ENCODE results near the gene SYMPK.
"Not testable (repeated sequence)": the region's sequence is repeated elsewhere in the genome, so short reads cannot be mapped to it uniquely, and the experiment has no call there.

The SYMPK gene

GRCh38 chr19:45885556-45886426 lies 22.8 kb upstream of the SYMPK start, which contains the start of gene IRF2BP1:
Gene IRF2BP1 (minus strand): TSS chr19:45886141. CDS start chr19:45885774, 367 bp downstream.
- peak; percentile 84 for DNase-seq

DNA sequence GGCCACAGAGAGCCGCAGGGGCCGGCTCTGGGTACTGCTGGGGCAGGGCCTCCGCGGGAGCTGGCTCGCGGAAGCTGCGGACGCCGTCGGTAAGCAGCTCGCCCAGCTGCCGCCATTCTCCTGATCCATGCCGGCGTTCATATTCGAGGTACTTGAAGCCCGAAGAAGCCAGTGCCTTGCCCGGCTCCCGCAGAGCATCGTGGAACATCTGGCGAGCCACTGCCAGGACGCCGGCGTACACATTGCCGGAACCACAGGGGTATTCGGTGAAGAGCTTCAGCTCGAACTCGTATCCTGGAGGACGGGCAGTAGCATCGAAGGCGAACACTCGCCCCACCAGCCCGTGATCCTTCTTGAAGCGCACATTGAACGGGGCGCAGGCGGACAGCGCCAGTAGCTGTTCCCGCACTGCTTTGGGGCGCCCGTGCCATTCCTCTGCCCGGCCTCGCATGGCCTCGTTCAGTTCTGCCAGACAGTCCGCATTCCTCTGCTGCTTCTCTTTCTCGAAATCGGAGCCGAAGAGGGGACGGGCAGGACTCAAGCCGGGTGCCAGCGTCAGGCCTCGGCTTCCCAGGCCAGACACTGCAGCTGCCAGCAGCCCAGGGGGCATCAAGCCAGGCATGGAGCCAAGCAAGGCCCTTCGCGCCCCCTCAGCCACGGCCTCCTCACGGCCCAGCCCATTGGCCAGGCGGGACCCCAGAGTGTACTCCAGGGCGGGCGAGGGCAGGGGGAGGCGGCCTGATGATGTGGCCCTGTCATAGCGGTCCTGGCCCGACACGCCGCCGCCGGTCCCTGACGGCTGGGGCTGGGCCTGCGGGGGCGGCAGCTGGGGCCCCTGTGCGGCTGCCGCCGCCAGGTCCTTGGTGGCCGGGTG lies 22.0 kb upstream of the SYMPK start:
- DNase-seq, result no peak

- no peak for DNase-seq
Measured at GRCh38 chr19:45883881-45884681, 21.1 kb upstream of the SYMPK start.

- DNase-seq, result no peak
Measured at GRCh38 chr19:45883586-45883880, 20.6 kb upstream of the SYMPK start.

GRCh38 chr19:45882652-45883585 lies 20.0 kb upstream of the SYMPK start:
- peak; percentile 81 for DNase-seq

DNA sequence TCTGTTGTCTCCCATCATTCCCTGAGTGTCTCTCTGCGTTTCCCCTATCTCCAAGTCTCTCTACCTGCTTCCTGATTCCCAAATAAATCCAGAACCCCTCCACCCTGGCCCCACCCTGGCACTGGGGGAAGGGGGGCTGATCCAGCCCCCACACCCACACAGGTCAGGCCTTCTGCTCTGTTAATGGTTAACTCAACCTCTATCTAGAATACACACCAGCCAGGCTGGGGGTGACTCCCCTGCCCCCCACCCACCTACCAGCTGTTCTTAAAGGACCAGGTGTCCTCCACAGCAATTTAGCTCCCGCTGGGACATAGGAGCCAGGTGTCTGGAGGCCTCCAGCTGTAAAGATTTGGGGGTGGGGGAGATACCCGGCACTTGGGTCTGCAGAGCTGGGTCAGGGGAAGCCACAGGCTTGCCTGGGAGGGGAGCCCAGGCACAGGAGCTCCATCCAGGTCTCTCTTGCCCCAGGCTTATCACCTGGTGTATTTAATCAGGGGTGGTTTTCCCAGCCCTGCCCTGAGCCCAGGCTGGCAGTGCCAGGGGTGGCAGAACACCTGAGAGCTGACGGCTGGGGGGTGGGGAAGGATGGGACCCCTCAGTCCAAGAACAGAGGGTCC lies 19.1 kb upstream of the SYMPK start:
- DNase-seq, result no peak

GRCh38 chr19:45881082-45881908 lies 18.3 kb upstream of the SYMPK start:
- DNase-seq, result no peak

- no peak for DNase-seq
Measured at GRCh38 chr19:45879971-45880370, 17.0 kb upstream of the SYMPK start.

- DNase-seq, result no peak
Measured at GRCh38 chr19:45879055-45879454, 16.1 kb upstream of the SYMPK start.

DNA sequence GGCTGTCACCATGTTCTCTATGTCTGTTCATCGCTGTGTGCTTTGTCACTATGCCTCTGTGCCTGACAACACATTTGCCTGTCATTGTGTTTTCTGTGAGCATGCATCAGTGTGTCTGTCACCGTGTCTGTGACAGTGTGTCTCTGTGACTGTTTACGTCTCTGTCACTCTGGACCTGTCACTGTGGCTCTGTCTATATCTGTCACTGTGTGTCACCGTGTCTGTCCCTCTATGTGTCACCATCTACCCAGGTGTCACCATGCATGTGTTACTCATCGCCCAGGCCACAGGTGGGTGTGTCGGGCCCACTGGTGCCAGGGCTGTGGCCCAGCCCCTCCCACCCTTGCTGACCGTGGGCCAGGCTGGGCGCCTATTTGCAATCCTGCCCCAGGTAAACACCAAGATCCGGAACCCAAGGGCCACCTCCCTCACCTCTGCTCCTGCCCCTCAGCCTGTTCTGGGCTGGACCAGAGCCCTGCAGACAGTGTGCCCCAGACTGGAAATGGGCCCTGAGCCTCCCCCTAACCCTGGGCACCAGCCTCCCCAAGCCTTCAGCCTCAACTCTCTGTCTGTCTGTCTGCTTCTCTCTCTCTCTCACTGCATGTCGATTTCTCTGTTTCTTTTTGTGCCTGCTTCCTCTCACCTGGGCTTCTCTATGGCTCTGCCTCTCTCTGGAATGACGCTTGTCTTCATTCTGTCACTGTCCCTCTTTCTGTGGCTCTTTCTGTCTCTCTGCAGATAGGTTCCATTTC lies 15.3 kb upstream of the SYMPK start:
- no peak for DNase-seq

GRCh38 chr19:45876411-45877197 lies 13.7 kb upstream of the SYMPK start:
- no peak for DNase-seq

DNA sequence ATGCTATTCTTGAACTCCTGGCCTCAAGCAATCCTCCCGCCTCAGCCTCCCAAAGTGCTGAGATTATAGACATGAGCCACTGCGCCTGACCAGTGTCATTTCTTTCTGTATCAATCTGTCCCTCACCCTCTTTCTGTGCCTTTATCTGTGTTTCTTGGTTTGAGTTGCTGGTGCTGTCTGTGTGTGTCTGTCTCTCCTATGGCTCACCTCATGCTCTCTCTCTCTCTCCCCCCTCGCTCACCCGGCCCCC lies 13.1 kb upstream of the SYMPK start:
- DNase-seq, result no peak

DNA sequence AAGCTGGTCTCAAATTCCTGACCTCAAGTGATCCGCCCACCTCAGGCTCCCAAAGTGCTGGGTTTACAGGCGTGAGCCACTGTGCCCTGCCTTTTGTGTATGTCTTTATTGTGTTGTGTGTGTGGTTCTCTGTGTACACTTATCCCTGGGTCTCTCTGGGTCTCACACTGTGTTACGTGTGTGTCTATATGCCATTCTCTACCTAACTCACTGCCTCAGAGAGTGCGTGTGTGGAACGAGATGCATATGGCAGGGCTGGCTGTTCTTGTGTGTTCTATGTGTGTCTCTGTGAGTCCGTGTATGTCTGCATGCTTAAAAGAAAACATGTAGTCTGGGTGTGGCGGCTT lies 11.6 kb upstream of the SYMPK start:
- DNase-seq, result no peak

DNA sequence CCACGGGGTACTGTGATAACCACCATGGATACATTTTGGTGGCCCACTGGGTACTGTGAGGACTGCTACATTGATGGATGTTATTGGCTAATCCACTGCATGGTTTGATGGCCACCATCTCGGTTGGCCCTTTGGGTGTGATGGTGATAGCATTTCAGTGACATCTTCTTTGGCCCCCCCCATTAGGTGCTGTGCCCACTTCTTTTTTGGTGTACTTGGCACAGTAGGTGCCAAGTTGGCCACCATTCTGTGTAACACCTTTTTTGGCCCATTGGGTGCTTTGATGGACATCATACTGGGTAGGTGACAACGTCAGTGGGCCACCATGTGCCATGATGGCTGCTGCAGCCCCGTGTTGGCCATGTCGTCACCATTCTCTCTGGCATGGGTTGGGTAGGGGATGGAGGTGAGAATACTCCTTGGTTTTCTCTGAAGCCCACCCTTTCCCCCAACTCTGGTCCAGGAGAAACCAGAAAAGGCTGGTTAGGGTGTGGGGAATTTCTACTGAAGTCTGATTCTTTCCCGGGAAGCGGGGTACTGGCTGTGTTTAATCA lies 10.3 kb upstream of the SYMPK start:
- DNase-seq, result no peak

GRCh38 chr19:45872095-45872919 lies 9.4 kb upstream of the SYMPK start:
- no peak for DNase-seq

- DNase-seq, result no peak
Measured at GRCh38 chr19:45870798-45871197, 7.9 kb upstream of the SYMPK start.

DNA sequence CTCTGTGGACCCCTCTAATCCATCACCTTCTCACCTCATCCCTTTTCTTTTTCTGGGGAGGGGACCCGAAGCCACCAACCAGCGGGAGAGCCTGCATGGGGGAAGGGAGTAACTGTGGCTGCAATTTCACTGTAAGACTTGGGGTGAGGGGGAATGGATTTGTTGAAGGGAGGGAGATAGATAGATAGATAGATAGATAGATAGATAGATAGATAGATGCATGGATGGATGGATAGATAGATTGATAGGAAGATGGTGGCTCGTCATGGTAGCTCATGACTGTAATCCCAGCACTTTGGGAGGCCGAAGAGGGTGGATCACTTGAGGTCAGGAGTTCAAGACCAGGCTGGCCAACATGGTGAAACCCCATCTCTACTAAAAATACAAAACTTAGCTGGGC lies 4.3 kb upstream of the SYMPK start:
- not testable (repeated sequence) for DNase-seq
